Kidney epithelial cell (primary cell): Measurements from ENCODE around the gene LHFPL6. TPM values are rescaled to one million over a fixed set of nuclear protein-coding genes. Genes with fewer than 3 reads are reported as not detected.

ENCODE experiments used
- DNase-seq: peaks from one replicate; pipeline ENCODE4 v3.0.0-alpha.2; 2010; ENCODE audit warnings: low read depth
- H3K27me3 ChIP-seq: 2 replicates; pipeline ENCODE4 v1.6.0; 2011; ENCODE audit warnings: low read length; ENCODE audit not compliant: control insufficient read depth, insufficient read depth
- H3K36me3 ChIP-seq: 2 replicates; pipeline ENCODE4 v1.5.1; 2011; ENCODE audit warnings: low read length; ENCODE audit not compliant: control insufficient read depth, insufficient read depth
- H3K4me3 ChIP-seq: 2 replicates; pipeline ENCODE4 v1.5.1; 2011; ENCODE audit warnings: low read depth, mild to moderate bottlenecking, control low read depth, low read length
- total RNA-seq: library from RNA; depleted of rRNA; stranded (reverse); fragments of >200 nt; gene quantifications from 2 replicates; pipeline ENCODE4 v1.2.3, GENCODE V29; 2015
- TF ChIP-seq, protein P1 (sequence below): IDR thresholded peaks from 2 replicates; pipeline ENCODE4 v1.5.1; 2011; ENCODE audit warnings: mild to moderate bottlenecking, moderate library complexity, low read length, control low read depth, inconsistent platforms; ENCODE audit not compliant: insufficient read depth, poor library complexity, severe bottlenecking

Gene LHFPL6
- total RNA-seq, 1 donor from 2014 or later, result 7.0 TPM

DNA sequence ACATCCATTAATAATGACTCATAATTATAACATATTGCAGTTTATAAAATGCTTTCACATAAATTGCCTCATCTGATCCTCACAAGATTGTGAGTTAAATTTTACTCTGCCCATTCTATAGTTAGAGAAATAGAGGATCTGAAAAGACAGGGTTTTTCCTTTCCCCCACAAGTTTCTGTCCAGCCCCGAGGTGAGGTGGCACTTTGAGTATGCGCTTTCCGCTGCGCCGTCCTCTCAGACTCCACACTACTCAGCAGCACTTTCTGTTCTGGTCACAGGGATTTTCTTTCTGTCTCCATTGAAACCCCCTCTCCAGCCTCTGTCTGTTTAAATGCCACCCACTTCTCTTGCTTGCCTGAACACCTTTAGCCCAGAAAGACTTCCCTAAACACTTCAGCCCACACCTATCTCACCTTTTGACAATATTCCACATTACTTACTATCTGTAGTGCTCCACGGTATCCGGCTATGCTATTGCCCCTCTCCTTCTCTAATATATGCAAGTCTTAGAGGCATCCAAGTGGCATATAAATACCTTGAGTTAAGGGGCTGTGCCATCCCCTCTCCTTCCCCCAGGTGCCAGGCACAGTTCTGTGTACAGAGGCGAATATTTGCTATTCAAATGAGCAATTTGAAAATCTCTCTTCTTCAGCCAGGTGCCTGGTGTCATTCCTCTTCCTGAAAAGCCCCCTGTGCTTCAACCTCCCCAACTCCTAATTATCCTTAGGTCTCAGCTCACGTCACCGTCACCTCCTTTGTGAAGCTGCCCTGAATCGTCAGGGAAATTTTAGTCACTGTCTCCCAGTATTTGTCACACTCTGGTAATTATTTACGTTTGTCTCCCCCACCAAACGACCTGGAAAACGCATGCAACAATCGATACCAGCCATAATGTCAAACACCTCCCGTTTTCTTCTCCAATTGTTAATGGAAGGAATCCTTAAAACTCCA, 296.1 kb downstream of the LHFPL6 start:
- H3K36me3 ChIP-seq, result no peaks in the 10 kb centered on the region
- no peak for DNase-seq
- no peaks in the 10 kb centered on the region for H3K27me3 ChIP-seq
- TF ChIP-seq, protein P1, sequence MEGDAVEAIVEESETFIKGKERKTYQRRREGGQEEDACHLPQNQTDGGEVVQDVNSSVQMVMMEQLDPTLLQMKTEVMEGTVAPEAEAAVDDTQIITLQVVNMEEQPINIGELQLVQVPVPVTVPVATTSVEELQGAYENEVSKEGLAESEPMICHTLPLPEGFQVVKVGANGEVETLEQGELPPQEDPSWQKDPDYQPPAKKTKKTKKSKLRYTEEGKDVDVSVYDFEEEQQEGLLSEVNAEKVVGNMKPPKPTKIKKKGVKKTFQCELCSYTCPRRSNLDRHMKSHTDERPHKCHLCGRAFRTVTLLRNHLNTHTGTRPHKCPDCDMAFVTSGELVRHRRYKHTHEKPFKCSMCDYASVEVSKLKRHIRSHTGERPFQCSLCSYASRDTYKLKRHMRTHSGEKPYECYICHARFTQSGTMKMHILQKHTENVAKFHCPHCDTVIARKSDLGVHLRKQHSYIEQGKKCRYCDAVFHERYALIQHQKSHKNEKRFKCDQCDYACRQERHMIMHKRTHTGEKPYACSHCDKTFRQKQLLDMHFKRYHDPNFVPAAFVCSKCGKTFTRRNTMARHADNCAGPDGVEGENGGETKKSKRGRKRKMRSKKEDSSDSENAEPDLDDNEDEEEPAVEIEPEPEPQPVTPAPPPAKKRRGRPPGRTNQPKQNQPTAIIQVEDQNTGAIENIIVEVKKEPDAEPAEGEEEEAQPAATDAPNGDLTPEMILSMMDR, result no peak
- H3K4me3 ChIP-seq, result no peak overlapping the region

DNA sequence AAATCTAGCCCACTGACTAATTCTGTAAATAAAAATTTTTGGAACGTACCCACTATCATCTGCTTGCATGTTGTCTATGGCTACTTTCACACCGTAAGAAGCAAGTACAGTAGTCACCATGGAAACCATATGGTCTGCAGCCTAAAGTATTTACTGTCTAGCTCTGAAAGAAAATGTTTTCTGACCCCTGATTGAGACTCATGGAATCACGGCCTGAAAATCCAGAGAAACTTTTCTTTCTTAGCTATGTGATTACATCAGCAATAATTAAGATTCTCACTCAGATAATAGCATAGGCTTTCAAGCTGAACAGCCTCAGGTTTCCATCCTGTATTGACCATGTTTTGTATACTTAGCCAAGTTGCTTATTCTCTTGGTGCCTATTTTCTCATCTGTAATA, 300.2 kb downstream of the LHFPL6 start:
- TF ChIP-seq, protein P1, result no peak

GRCh38 chr13:39298951-39299350, 304.0 kb downstream of the LHFPL6 start:
- Histone ChIP-seq H3K27me3 (no peaks in the 10 kb centered on the region), H3K4me3 (no peak overlapping the region), H3K36me3 (no peaks in the 10 kb centered on the region)
- DNase-seq, result no peak
- TF ChIP-seq, protein P1, result no peak

More for the DNA sequence above, 300.2 kb downstream of the LHFPL6 start:
- no peaks in the 10 kb centered on the region for H3K27me3 ChIP-seq
- no peak for DNase-seq
- H3K36me3 ChIP-seq, result no peaks in the 10 kb centered on the region
- H3K4me3 ChIP-seq, result no peak overlapping the region

GRCh38 chr13:39297664-39298171, 305.3 kb downstream of the LHFPL6 start:
- no peak overlapping the region for H3K4me3 ChIP-seq
- no peaks in the 10 kb centered on the region for H3K27me3 ChIP-seq
- no peaks in the 10 kb centered on the region for H3K36me3 ChIP-seq
- TF ChIP-seq, protein P1, result no peak
- DNase-seq, result no peak

- Histone ChIP-seq H3K36me3 (no peaks in the 10 kb centered on the region), H3K4me3 (no peak overlapping the region), H3K27me3 (no peaks in the 10 kb centered on the region)
- TF ChIP-seq, protein P1, result no peak
- no peak for DNase-seq
Observed at GRCh38 chr13:39297023-39297422, 306.0 kb downstream of the LHFPL6 start.
